GM12878 (cell line): ENCODE data around the gene SMARCA4. TPM values are rescaled to one million over a fixed set of nuclear protein-coding genes. Genes with fewer than 3 reads are reported as not detected.

Source experiments
- ATAC-seq: fragments of 200-7000 bp; cut with Tn5 transposase; 3 replicates; pipeline ENCODE4 v1.9.1; 2020; ENCODE audit warnings: mild to moderate bottlenecking, moderate library complexity
- BruUV-seq: library from RNA; stranded (reverse); fragments of 400-500 nt; replicated peaks from 2 replicates; lab custom pipeline; 2021; lab: Mats Ljungman, UMichigan
- CTCF ChIA-PET: fragments of 300-600 bp; sonication (Branson Sonifier 250); formaldehyde crosslinking; extraction: SDS; loops from one replicate; lab custom pipeline; 2021; ENCODE audit warnings: inconsistent platforms; lab: Yijun Ruan, JAX
- POLR2A ChIA-PET: fragments of 350-600 bp; formaldehyde crosslinking; extraction: SDS; loops from one replicate; lab custom pipeline; 2021; ENCODE audit warnings: inconsistent platforms; lab: Charles Lee
- RAD21 ChIA-PET: fragments of 300-600 bp; sonication (Branson Sonifier 250); formaldehyde crosslinking; loops from one replicate; lab custom pipeline; 2023; ENCODE audit warnings: antibody characterized with exemption; ENCODE audit not compliant: unreplicated experiment; lab: Charles Lee
- SMC1A ChIA-PET: fragments of 300-600 bp; sonication (Branson Sonifier 250); formaldehyde crosslinking; loops from one replicate; lab custom pipeline; 2023; ENCODE audit not compliant: unreplicated experiment, uncharacterized antibody; lab: Charles Lee
- DNase-seq: peaks from one replicate; pipeline ENCODE4 v3.0.0-alpha.2; 2011; ENCODE audit warnings: low read depth, low spot score
- FAIRE-seq: peaks from 3 replicates; lab custom pipeline; 2011; peaks lifted over from hg19 to GRCh38; lab: Jason Lieb, UNC
- H2AFZ ChIP-seq: 2 replicates; pipeline ENCODE4 v1.6.0; 2011; ENCODE audit warnings: low read depth, low read length, control low read depth; ENCODE audit not compliant: control insufficient read depth
- H3K27ac ChIP-seq: 2 replicates; pipeline ENCODE4 v1.5.1; 2011; ENCODE audit warnings: control low read depth; ENCODE audit not compliant: control insufficient read depth, insufficient read depth
- H3K27me3 ChIP-seq, 2 experiments: replicated peaks in 1 of 2; 2 replicates each; pipeline versions ENCODE4 v1.6.0 to v1.6.1; 2011; ENCODE audit warnings: low read length in 1 of 2; ENCODE audit not compliant: control insufficient read depth in 2 of 2, insufficient read depth in 2 of 2
- H3K36me3 ChIP-seq, 2 experiments: 2 replicates each; pipeline ENCODE4 v1.5.1; 2011; ENCODE audit warnings: low read length in 1 of 2; ENCODE audit not compliant: control insufficient read depth in 2 of 2, insufficient read depth in 2 of 2
- H3K4me1 ChIP-seq: 2 replicates; pipeline ENCODE4 v1.6.1; 2011; ENCODE audit warnings: mild to moderate bottlenecking, low read length, moderate library complexity, mixed read lengths; ENCODE audit not compliant: control insufficient read depth, insufficient read depth
- H3K4me2 ChIP-seq: 2 replicates; pipeline ENCODE4 v1.6.0; 2011; ENCODE audit warnings: control low read depth; ENCODE audit not compliant: control insufficient read depth, insufficient read depth
- H3K4me3 ChIP-seq: fragments of 200-600 bp; sonication (generic); 2 replicates; pipeline ENCODE4 v1.5.1; 2016
- H3K79me2 ChIP-seq: 2 replicates; pipeline ENCODE4 v1.6.0; 2011; ENCODE audit warnings: low read length; ENCODE audit not compliant: control insufficient read depth, insufficient read depth
- H3K9ac ChIP-seq: 2 replicates; pipeline ENCODE4 v1.8.0; 2011; ENCODE audit warnings: low read length, control low read depth, mixed read lengths; ENCODE audit not compliant: control insufficient read depth, insufficient read depth
- H3K9me3 ChIP-seq: replicated peaks from 3 replicates; pipeline ENCODE4 v1.5.1; 2011; ENCODE audit warnings: mild to moderate bottlenecking, low read length; ENCODE audit not compliant: control insufficient read depth, insufficient read depth
- H4K20me1 ChIP-seq: 2 replicates; pipeline ENCODE4 v1.6.0; 2011; ENCODE audit not compliant: control insufficient read depth, insufficient read depth
- BCL11A ChIP-seq: IDR thresholded peaks from 2 replicates; pipeline ENCODE4 v1.6.1; 2011; ENCODE audit warnings: low read depth, low read length
- BHLHE40 ChIP-seq, 2 experiments: fragments of 450-650 bp in 1 of 2; IDR thresholded peaks; 2 replicates each; pipeline ENCODE4 v1.6.1; 2011 to 2017; ENCODE audit warnings: low read depth in 2 of 2, borderline replicate concordance in 1 of 2, improper control_type of control experiment in 1 of 2, low read length in 1 of 2, mild to moderate bottlenecking in 1 of 2
- CHD4 ChIP-seq: fragments of 200-600 bp; sonication (generic); IDR thresholded peaks from 2 replicates; pipeline ENCODE4 v1.6.1; 2016; ENCODE audit warnings: mild to moderate bottlenecking
- JUNB ChIP-seq: IDR thresholded peaks from 2 replicates; pipeline ENCODE4 v1.6.1; 2016; ENCODE audit warnings: antibody characterized with exemption, mild to moderate bottlenecking
- NFYA ChIP-seq: IDR thresholded peaks from 2 replicates; pipeline ENCODE4 v1.6.1; 2011; ENCODE audit warnings: low read depth, mild to moderate bottlenecking, low read length, improper control_type of control experiment, borderline replicate concordance
- NR2C1 ChIP-seq: fragments of 450-650 bp; IDR thresholded peaks from 2 replicates; pipeline ENCODE4 v1.6.1; 2017; ENCODE audit warnings: antibody characterized with exemption, mild to moderate bottlenecking, moderate library complexity
- PAX5 ChIP-seq: IDR thresholded peaks from 2 replicates; pipeline ENCODE4 v1.6.1; 2011; ENCODE audit warnings: low read depth, low read length, borderline replicate concordance
- POLR2AphosphoS2 ChIP-seq: IDR thresholded peaks from 2 replicates; pipeline ENCODE4 v1.6.1; 2011; ENCODE audit warnings: low read depth, mild to moderate bottlenecking, low read length, improper control_type of control experiment, moderate library complexity
- RB1 ChIP-seq: fragments of 450-650 bp; formaldehyde crosslinking; IDR thresholded peaks from 2 replicates; pipeline ENCODE4 v1.6.1; 2017; ENCODE audit warnings: mild to moderate bottlenecking, borderline replicate concordance
- SKIL ChIP-seq: fragments of 450-650 bp; IDR thresholded peaks from 2 replicates; pipeline ENCODE4 v1.6.1; 2017; ENCODE audit warnings: mild to moderate bottlenecking, low read depth, inconsistent platforms; ENCODE audit not compliant: poor library complexity, severe bottlenecking
- SMAD1 ChIP-seq: fragments of 450-650 bp; IDR thresholded peaks from 2 replicates; pipeline ENCODE4 v1.6.1; 2018; ENCODE audit warnings: mild to moderate bottlenecking, low read depth; ENCODE audit not compliant: partially characterized antibody
- SUPT20H ChIP-seq: IDR thresholded peaks from 2 replicates; pipeline ENCODE4 v1.6.1; 2011; ENCODE audit warnings: low read depth, mild to moderate bottlenecking, low read length, moderate library complexity, borderline replicate concordance; ENCODE audit not compliant: control insufficient read depth
- TCF12 ChIP-seq: IDR thresholded peaks from 2 replicates; pipeline ENCODE4 v1.6.1; 2011; ENCODE audit warnings: low read depth, mild to moderate bottlenecking, low read length
- ZBTB11 ChIP-seq: fragments of 450-650 bp; formaldehyde crosslinking; IDR thresholded peaks from 2 replicates; pipeline ENCODE4 v1.5.0; 2022; ENCODE audit warnings: mild to moderate bottlenecking, missing genetic modification characterization
- ZNF207 ChIP-seq: fragments of 450-650 bp; IDR thresholded peaks from 2 replicates; pipeline ENCODE4 v1.6.1; 2014; ENCODE audit warnings: antibody characterized with exemption, mild to moderate bottlenecking, borderline replicate concordance
- ZZZ3 ChIP-seq: IDR thresholded peaks from 2 replicates; pipeline ENCODE4 v1.6.1; 2011; ENCODE audit warnings: low read depth; ENCODE audit not compliant: control insufficient read depth, insufficient read length
- whole genome bisulfite sequencing: methylation state at CpG from one replicate; pipeline ENCODE4 v1.1.6; 2016; ENCODE audit warnings: low lambda C conversion rate; ENCODE audit not compliant: insufficient replicate concordance, insufficient coverage; ENCODE audit errors: missing lambda C conversion rate; 5-methylcytosine and 5-hydroxymethylcytosine counted together
- in situ Hi-C: fragments of 300-500 bp; cut with MboI; formaldehyde crosslinking; loops from 9 replicates; pipeline ENCODE4 v1.14.3; 2018; ENCODE audit warnings: mixed read lengths
- intact Hi-C: fragments of 100-400 bp; cut with micrococcal nuclease; formaldehyde crosslinking; loops from one replicate; pipeline ENCODE4 v1.14.2; 2022; ENCODE audit not compliant: unreplicated experiment
- polyA plus RNA-seq, 11 experiments: library from polyadenylated mRNA; depleted of rRNA in 4 of 11; unstranded in 6 of 11; stranded (reverse) in 5 of 11; fragments of >200 nt; fragmentation: Nextera tagmentation in 4 of 11; fragmentation: Illumina TruSeq in 1 of 11; extraction: Ambion mirVana in 4 of 11; extraction: Trizol in 1 of 11; gene quantifications; 1 replicate in 1 of 11; 2 replicates in 10 of 11; pipeline versions ENCODE4 v1.2.1 to v1.2.3, GENCODE V29; 2011 to 2016; ENCODE audit warnings: inconsistent platforms in 2 of 11, missing spikeins in 2 of 11, low read depth in 1 of 11
- total RNA-seq, 4 experiments: library from RNA; depleted of rRNA in 3 of 4; stranded (reverse); fragments of >200 nt in 3 of 4; fragmentation: Illumina TruSeq in 1 of 4; extraction: Trizol in 1 of 4; gene quantifications; 2 replicates each; pipeline versions ENCODE4 v1.2.1 to v1.2.3, GENCODE V29; 2013 to 2021

SMARCA4 gene
- total and polyA plus RNA-seq, 10 of the 15 experiments (the other 5 are each of a cell fraction or from before 2014, with no cell fraction given), result 22.4 to 175 (median 57.4) TPM

DNA sequence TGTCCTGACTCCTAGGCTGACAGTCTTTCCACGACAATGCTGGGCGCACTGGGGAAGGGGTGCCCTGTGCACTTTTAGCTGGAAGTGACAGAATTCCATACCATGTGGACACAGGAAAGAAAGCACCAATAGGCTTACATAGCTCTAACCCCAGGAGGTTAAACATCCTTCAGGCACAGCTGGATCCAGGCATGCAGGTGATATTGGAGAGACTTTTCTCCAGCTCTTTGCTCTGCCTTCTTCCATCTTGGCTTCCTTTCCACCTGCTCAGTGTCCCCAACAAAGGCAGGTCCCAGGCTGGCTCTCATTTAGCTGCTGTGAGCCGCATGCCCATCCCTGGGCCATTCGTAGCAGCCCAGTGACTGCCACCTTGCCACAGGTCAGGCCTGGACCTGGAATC is 67.3 kb downstream of the SMARCA4 start:
- Histone ChIP-seq H3K9me3 (no peaks in the 10 kb centered on the region), H3K4me2 (no peak overlapping the region), H3K4me3 (no peak overlapping the region), H3K9ac (no peak overlapping the region), H3K27ac (no peak overlapping the region), H3K27me3 (no peaks in the 10 kb centered on the region), H2AFZ (no peak overlapping the region), H3K4me1 (no peaks in the 10 kb centered on the region), H3K79me2 (no peaks in the 10 kb centered on the region), H4K20me1 (no peaks in the 10 kb centered on the region), H3K36me3 (peaks cover 22 to 60% of the 10 kb centered on the region in 2 experiments)
- ATAC-seq, result no peak
- TF ChIP-seq SUPT20H, result no peak
- no peak for TF ChIP-seq NFYA
- TF ChIP-seq NR2C1, result no peak
- no peak for TF ChIP-seq PAX5
- TF ChIP-seq SKIL, result no peak
- no peak for TF ChIP-seq TCF12
- TF ChIP-seq CHD4, result no peak
- TF ChIP-seq RB1, result no peak
- TF ChIP-seq SMAD1, result no peak
- no peak for TF ChIP-seq JUNB
- no peak for TF ChIP-seq POLR2AphosphoS2
- TF ChIP-seq BCL11A, result no peak
- no peak for TF ChIP-seq ZBTB11 (CRISPR knock-in tag)
- TF ChIP-seq ZZZ3, result no peak
- no peak for TF ChIP-seq BHLHE40 (IDR thresholded peaks at IDR 0.05; ENCODE audit: borderline replicate concordance in 1 of 2, low read depth in 2 of 2, low read length in 1 of 2)
- no peak for TF ChIP-seq ZNF207
- in situ Hi-C loops (no loop called here), intact Hi-C loops (no loop called here)
- BruUV-seq, result no TSS peak
- ChIA-PET RAD21 (no interaction called here), POLR2A (no interaction called here), SMC1A (interaction anchor here (1.0 kb wide), 1 partner anchor 91 kb away, joined by 3 read pairs; no protein-coding TSS in a partner anchor), CTCF (interaction anchor here (1.0 to 2.1 kb wide), 2 partner anchors 86 to 88 kb away, joined by 3 to 10 read pairs; no protein-coding TSS in a partner anchor)
- DNase-seq, result no peak
- WGBS, result 98% methylated on average over 4 of the region's 4 CpGs
- no peak for FAIRE-seq
